Osteocyte (in vitro differentiated cells): ENCODE measurements around the gene HK3. TPM values are rescaled to one million over a fixed set of nuclear protein-coding genes. Genes with fewer than 3 reads are reported as not detected.

Source experiments
- DNase-seq: peaks from one replicate; pipeline ENCODE4 v3.0.0; 2021; ENCODE audit warnings: mixed read lengths; ENCODE audit not compliant: unreplicated experiment; ENCODE audit errors: extremely low spot score
- H3K27ac Mint-ChIP-seq: one replicate; pipeline ENCODE4 v1.8.0; 2021; ENCODE audit warnings: mild to moderate bottlenecking, mixed read lengths; ENCODE audit not compliant: unreplicated experiment
- H3K27me3 Mint-ChIP-seq: one replicate; pipeline ENCODE4 v1.8.0; 2021; ENCODE audit warnings: mixed read lengths; ENCODE audit not compliant: unreplicated experiment
- H3K36me3 Mint-ChIP-seq: one replicate; pipeline ENCODE4 v1.8.0; 2021; ENCODE audit warnings: mixed read lengths; ENCODE audit not compliant: unreplicated experiment
- H3K4me1 Mint-ChIP-seq: one replicate; pipeline ENCODE4 v1.8.0; 2021; ENCODE audit warnings: mixed read lengths; ENCODE audit not compliant: unreplicated experiment
- H3K4me3 Mint-ChIP-seq: one replicate; pipeline ENCODE4 v1.8.0; 2021; ENCODE audit warnings: mild to moderate bottlenecking, moderate library complexity, mixed read lengths; ENCODE audit not compliant: unreplicated experiment
- H3K9me3 Mint-ChIP-seq: one replicate; pipeline ENCODE4 v1.8.0; 2021; ENCODE audit warnings: mixed read lengths; ENCODE audit not compliant: unreplicated experiment
- CTCF ChIP-seq: fragments of 200-600 bp; sonication (generic); IDR thresholded peaks from 2 replicates; pipeline ENCODE4 v1.5.0; 2021; ENCODE audit warnings: antibody characterized with exemption, mild to moderate bottlenecking, moderate library complexity
- total RNA-seq: library from RNA; stranded (reverse); gene quantifications from 2 replicates; pipeline ENCODE4 v1.2.1, GENCODE V29; 2021

HK3 gene
- total RNA-seq, 1 donor from 2014 or later = not detected

- H3K27ac Mint-ChIP-seq = no peak overlapping the region
- H3K9me3 Mint-ChIP-seq = no peaks in the 10 kb centered on the region
- peaks cover 18% of the 10 kb centered on the region for H3K27me3 Mint-ChIP-seq
- TF ChIP-seq CTCF = no peak
- H3K4me3 Mint-ChIP-seq = no peak overlapping the region
- peak; percentile 63 for DNase-seq
- no peaks in the 10 kb centered on the region for H3K4me1 Mint-ChIP-seq
- no peaks in the 10 kb centered on the region for H3K36me3 Mint-ChIP-seq
Measured at GRCh38 chr5:176892663-176893062, 6.5 kb downstream of the HK3 start.

DNA sequence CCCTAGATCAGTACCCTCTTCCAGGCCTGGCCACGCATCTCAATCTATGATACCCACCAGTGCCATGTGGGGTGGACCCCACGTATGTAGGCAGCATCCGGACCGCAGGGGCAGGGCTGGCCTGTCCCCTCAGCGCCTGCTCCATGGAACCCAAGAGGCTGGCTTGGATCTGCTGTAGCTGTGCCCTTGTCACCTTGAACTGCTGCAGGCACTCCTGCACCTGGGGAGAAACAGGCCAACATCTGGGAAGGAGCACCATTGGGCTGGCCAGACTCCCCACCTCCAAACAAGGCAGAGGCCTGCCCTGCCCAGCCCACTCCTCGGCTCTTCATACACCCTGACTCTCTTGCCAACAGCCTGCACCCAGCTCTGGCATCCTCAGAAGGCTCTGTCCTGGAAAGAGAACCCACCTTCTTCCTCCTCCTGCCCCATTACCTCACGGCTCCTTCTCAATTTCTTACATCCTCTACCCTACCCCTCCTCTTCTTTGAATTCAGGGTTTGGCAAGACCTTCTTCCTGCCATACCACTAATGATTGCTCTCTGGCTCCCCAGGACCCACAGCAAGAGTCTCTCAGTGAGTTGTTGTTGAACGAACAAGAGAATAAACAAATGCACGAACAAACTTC, 7.7 kb downstream of the HK3 start:
- DNase-seq = no peak
- no peak for TF ChIP-seq CTCF
- Mint-ChIP-seq H3K9me3 (no peaks in the 10 kb centered on the region), H3K27me3 (peaks cover 18% of the 10 kb centered on the region), H3K36me3 (no peaks in the 10 kb centered on the region), H3K4me1 (no peaks in the 10 kb centered on the region), H3K4me3 (no peak overlapping the region), H3K27ac (no peak overlapping the region)

DNA sequence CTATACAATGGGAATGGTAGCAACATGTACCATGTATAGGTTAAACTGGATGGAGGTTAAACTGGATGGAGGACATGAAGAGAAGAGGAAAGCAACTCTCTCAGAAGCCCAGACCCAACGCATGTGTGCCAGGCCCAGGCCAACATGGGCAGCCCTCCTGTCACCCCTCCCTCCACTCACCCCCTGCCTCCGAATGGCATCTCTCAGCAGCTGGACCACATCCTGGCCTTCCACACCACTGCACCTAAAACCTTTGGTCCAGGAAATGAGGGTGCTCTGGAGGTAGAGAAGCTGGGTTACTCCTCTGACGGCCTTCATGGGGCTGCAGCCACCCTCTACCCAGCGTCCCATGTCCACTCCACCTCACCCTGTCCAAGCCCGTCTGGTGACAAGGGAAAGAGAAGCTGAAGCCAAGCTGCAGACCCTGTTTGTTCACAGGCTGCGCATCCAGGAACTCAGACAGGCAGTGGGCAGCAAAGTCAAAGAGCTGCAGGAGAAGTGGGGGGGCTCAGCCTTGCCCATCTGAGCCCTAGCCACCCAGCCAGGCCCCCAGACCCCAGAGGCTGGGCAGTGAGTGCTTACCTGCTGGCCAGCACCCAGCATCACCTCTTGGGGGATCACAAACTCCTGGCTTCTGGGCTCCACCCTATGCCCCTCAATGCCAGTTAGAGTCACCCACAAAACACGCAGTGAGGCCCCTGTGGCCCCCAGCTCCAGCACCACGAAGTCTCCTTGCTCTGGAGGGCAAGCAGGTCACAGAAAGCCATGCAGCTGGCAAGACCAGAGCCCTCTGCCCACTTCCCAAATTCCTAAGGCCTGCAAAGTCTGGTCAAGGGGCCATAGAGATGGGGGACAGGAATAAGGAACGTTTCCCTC, 8.5 kb downstream of the HK3 start:
- Mint-ChIP-seq H3K27me3 (peaks cover 26% of the 10 kb centered on the region), H3K4me3 (no peak overlapping the region), H3K9me3 (no peaks in the 10 kb centered on the region), H3K4me1 (no peaks in the 10 kb centered on the region), H3K36me3 (no peaks in the 10 kb centered on the region), H3K27ac (no peak overlapping the region)
- DNase-seq = no peak
- TF ChIP-seq CTCF = no peak

- no peak for TF ChIP-seq CTCF
- Mint-ChIP-seq H3K36me3 (no peaks in the 10 kb centered on the region), H3K9me3 (no peaks in the 10 kb centered on the region), H3K27me3 (peaks cover 26% of the 10 kb centered on the region), H3K4me1 (no peaks in the 10 kb centered on the region), H3K4me3 (no peak overlapping the region), H3K27ac (no peak overlapping the region)
- DNase-seq = no peak
Measured at GRCh38 chr5:176889321-176890280, 9.5 kb downstream of the HK3 start.
